IMR-90 (cell line): Measurements from ENCODE around the gene AGBL1. TPM values are rescaled to one million over a fixed set of nuclear protein-coding genes. Genes with fewer than 3 reads are reported as not detected.

Source experiments
- ATAC-seq: fragments of 200-7000 bp; cut with Tn5 transposase; 2 replicates; pipeline ENCODE4 v1.9.1; 2020; ENCODE audit warnings: low read depth, mild to moderate bottlenecking, moderate library complexity
- BruUV-seq: library from RNA; stranded (reverse); fragments of 400-500 nt; replicated peaks from 2 replicates; lab custom pipeline; 2021; lab: Mats Ljungman, UMichigan
- CTCF ChIA-PET: fragments of 300-600 bp; formaldehyde crosslinking; extraction: SDS; loops from one replicate; lab custom pipeline; 2021; ENCODE audit warnings: antibody characterized with exemption; lab: Yijun Ruan, JAX
- POLR2A ChIA-PET: fragments of 300-600 bp; sonication (Branson Sonifier 250); formaldehyde crosslinking; loops from one replicate; lab custom pipeline; 2022; ENCODE audit warnings: antibody characterized with exemption; ENCODE audit not compliant: unreplicated experiment; lab: Charles Lee
- DNase-seq: peaks from one replicate; pipeline ENCODE4 v3.0.0; 2013
- H2AFZ ChIP-seq: replicated peaks from 2 replicates; pipeline ENCODE3; 2013; ENCODE audit warnings: low read length, mild to moderate bottlenecking; ENCODE audit not compliant: poor library complexity
- H2AK5ac ChIP-seq: 2 replicates; pipeline ENCODE4 v1.6.1; 2013; ENCODE audit warnings: low read depth, low read length, inconsistent platforms
- H2AK9ac ChIP-seq: replicated peaks from 2 replicates; pipeline ENCODE3; 2013; ENCODE audit warnings: mild to moderate bottlenecking, low read depth, low read length, moderate library complexity; ENCODE audit not compliant: poor library complexity
- H2BK120ac ChIP-seq: 2 replicates; pipeline ENCODE4 v1.6.1; 2013; ENCODE audit warnings: low read depth, low read length, inconsistent platforms
- H2BK15ac ChIP-seq: 3 replicates; pipeline ENCODE4 v1.6.1; 2013; ENCODE audit warnings: low read depth, low read length, inconsistent platforms
- H2BK20ac ChIP-seq: 2 replicates; pipeline ENCODE4 v1.6.1; 2013; ENCODE audit warnings: low read depth, mild to moderate bottlenecking, inconsistent platforms, low read length, moderate library complexity
- H2BK5ac ChIP-seq: 2 replicates; pipeline ENCODE4 v1.6.1; 2013; ENCODE audit warnings: mild to moderate bottlenecking, low read depth, low read length, inconsistent platforms; ENCODE audit not compliant: poor library complexity, severe bottlenecking
- H3K14ac ChIP-seq: replicated peaks from 2 replicates; pipeline ENCODE4 v1.6.1; 2013; ENCODE audit warnings: low read depth, low read length, inconsistent platforms
- H3K18ac ChIP-seq: 2 replicates; pipeline ENCODE4 v1.6.1; 2013; ENCODE audit warnings: low read depth, low read length, control low read depth
- H3K23ac ChIP-seq: 2 replicates; pipeline ENCODE4 v1.6.1; 2013; ENCODE audit warnings: low read depth, low read length, inconsistent platforms
- H3K27ac ChIP-seq: 2 replicates; pipeline ENCODE4 v1.5.1; 2013; ENCODE audit warnings: mild to moderate bottlenecking, control low read depth, low read length; ENCODE audit not compliant: insufficient read depth
- H3K27me3 ChIP-seq: 2 replicates; pipeline ENCODE4 v1.6.1; 2013; ENCODE audit warnings: low read length; ENCODE audit not compliant: control insufficient read depth, insufficient read depth
- H3K36me3 ChIP-seq: 2 replicates; pipeline ENCODE4 v1.6.1; 2013; ENCODE audit warnings: low read length, mixed read lengths; ENCODE audit not compliant: control insufficient read depth, insufficient read depth
- H3K4ac ChIP-seq: 2 replicates; pipeline ENCODE4 v1.6.1; 2013; ENCODE audit warnings: low read depth, low read length, inconsistent platforms
- H3K4me1 ChIP-seq: 2 replicates; pipeline ENCODE4 v1.6.1; 2013; ENCODE audit warnings: low read length, mixed read lengths; ENCODE audit not compliant: control insufficient read depth, insufficient read depth
- H3K4me2 ChIP-seq: 2 replicates; pipeline ENCODE4 v1.6.1; 2013; ENCODE audit warnings: low read depth, mild to moderate bottlenecking, control low read depth, low read length, moderate library complexity
- H3K4me3 ChIP-seq: 2 replicates; pipeline ENCODE4 v1.5.1; 2013; ENCODE audit warnings: low read depth, mild to moderate bottlenecking, control low read depth, low read length, moderate library complexity; ENCODE audit not compliant: insufficient read depth
- H3K56ac ChIP-seq: 2 replicates; pipeline ENCODE4 v1.6.1; 2013; ENCODE audit warnings: low read length, inconsistent platforms; ENCODE audit not compliant: insufficient read depth; ENCODE audit errors: extremely low read depth
- H3K79me1 ChIP-seq, 2 experiments: 2 replicates each; pipeline ENCODE4 v1.6.1; 2013; ENCODE audit warnings: low read length in 2 of 2, inconsistent platforms in 1 of 2, low read depth in 1 of 2
- H3K9ac ChIP-seq: 2 replicates; pipeline ENCODE4 v1.6.1; 2013; ENCODE audit warnings: low read depth, low read length, control low read depth
- H3K9me1 ChIP-seq: 2 replicates; pipeline ENCODE4 v1.6.1; 2013; ENCODE audit warnings: low read length, inconsistent platforms; ENCODE audit not compliant: insufficient read depth
- H3K9me3 ChIP-seq: 2 replicates; pipeline ENCODE4 v1.6.1; 2013; ENCODE audit warnings: low read length; ENCODE audit not compliant: control insufficient read depth, insufficient read depth
- H4K20me1 ChIP-seq: 2 replicates; pipeline ENCODE4 v1.6.1; 2013; ENCODE audit warnings: low read length, inconsistent platforms; ENCODE audit not compliant: insufficient read depth
- H4K5ac ChIP-seq: 2 replicates; pipeline ENCODE4 v1.6.1; 2013; ENCODE audit warnings: mild to moderate bottlenecking, low read depth, low read length, control low read depth
- H4K8ac ChIP-seq, 2 experiments: 2 replicates each; pipeline ENCODE4 v1.6.1; 2013; ENCODE audit warnings: low read depth in 2 of 2, low read length in 2 of 2, control low read depth in 1 of 2, inconsistent platforms in 1 of 2
- H4K91ac ChIP-seq: 2 replicates; pipeline ENCODE4 v1.6.1; 2013; ENCODE audit warnings: low read depth, low read length, inconsistent platforms; ENCODE audit not compliant: insufficient read depth
- CEBPB ChIP-seq: IDR thresholded peaks from 2 replicates; pipeline ENCODE4 v1.6.1; 2012; ENCODE audit warnings: low read depth, low read length, improper control_type of control experiment
- CTCF ChIP-seq: conservative IDR thresholded peaks from 2 replicates; pipeline ENCODE4 v1.5.1; 2012; ENCODE audit warnings: mild to moderate bottlenecking, low read depth, low read length, improper control_type of control experiment
- WGBS, 2 experiments: methylation state at CpG; one replicate each; pipeline versions ENCODE4 v1.1.5 to v1.1.7; 2013; ENCODE audit warnings: missing lambda C conversion rate in 2 of 2; ENCODE audit not compliant: insufficient read length in 1 of 2; ENCODE audit errors: extremely low coverage in 2 of 2; 5-methylcytosine and 5-hydroxymethylcytosine counted together
- dilution Hi-C: fragments of 300-500 bp; cut with HindIII; formaldehyde crosslinking; loops from one replicate; pipeline ENCODE4 v1.14.3; 2018; ENCODE audit warnings: low sequenced_read_pairs; ENCODE audit not compliant: unreplicated experiment
- in situ Hi-C: fragments of 300-500 bp; cut with MboI; formaldehyde crosslinking; loops from 3 replicates; pipeline ENCODE4 v1.14.3; 2019; ENCODE audit warnings: low sequenced_read_pairs, inconsistent platforms, mixed read lengths
- intact Hi-C: fragments of 100-400 bp; cut with micrococcal nuclease; formaldehyde crosslinking; loops from 2 replicates; pipeline ENCODE4 v1.10.0; 2022
- polyA plus RNA-seq, 3 experiments: library from polyadenylated mRNA; depleted of rRNA; stranded (reverse); fragments of >200 nt; gene quantifications; 2 replicates each; pipeline ENCODE4 v1.2.3, GENCODE V29; 2012; ENCODE audit warnings: low replicate concordance in 1 of 3
- total RNA-seq: library from RNA; depleted of rRNA; stranded (reverse); fragments of >200 nt; gene quantifications from 2 replicates; pipeline ENCODE4 v1.2.3, GENCODE V29; 2012

The AGBL1 gene
- total and polyA plus RNA-seq, 2 of the 4 experiments (the other 2 are of a cell fraction): not detected

- Histone ChIP-seq H2AK9ac (no peak overlapping the region), H3K27me3 (no peaks in the 10 kb centered on the region), H2BK15ac (no peak overlapping the region), H2BK120ac (no peak overlapping the region), H2AFZ (no peak overlapping the region), H3K4ac (no peak overlapping the region), H3K14ac (no peak overlapping the region), H3K9me1 (no peaks in the 10 kb centered on the region), H3K27ac (no peak overlapping the region), H3K79me1 (no peaks in the 10 kb centered on the region), H3K9me3 (peaks cover 7% of the 10 kb centered on the region; the same call in 1 of the 2 replicates), H3K56ac (no peak overlapping the region), H2BK5ac (no peak overlapping the region), H3K23ac (no peak overlapping the region), H3K4me3 (no peak overlapping the region), H3K4me2 (no peak overlapping the region), H3K4me1 (no peaks in the 10 kb centered on the region), H4K91ac (no peak overlapping the region), H3K36me3 (no peaks in the 10 kb centered on the region), H2BK20ac (no peak overlapping the region), H3K9ac (no peak overlapping the region), H4K5ac (no peak overlapping the region), H4K20me1 (no peaks in the 10 kb centered on the region), H3K18ac (no peak overlapping the region), H2AK5ac (no peak overlapping the region), H4K8ac (no peak overlapping the region)
- intact Hi-C loops (no loop called here), dilution Hi-C loops (no loop called here), in situ Hi-C loops (no loop called here)
- BruUV-seq: no TSS peak
- ChIA-PET POLR2A (no interaction called here), CTCF (no interaction called here)
- ATAC-seq (no peak), DNase-seq (no peak)
- TF ChIP-seq CEBPB (0 out of 2 replicates have a peak, but pooled peaks have one; percentile 14), CTCF (no peak)
- no CpG with 5 or more reads among the region's 1 CpG for WGBS, 2 experiments
These were observed 583.6 kb downstream of the AGBL1 start for GRCh38 chr15:86663304-86663703.
